Vagina (tissue), 2 donors: Measurements from ENCODE around the gene MPV17.

Experiments
- CTCF ChIP-seq, 3 experiments: fragments of 450-650 bp in 2 of 3; fragments of 200-600 bp in 1 of 3; sonication (generic) in 1 of 3; IDR thresholded peaks; one replicate each; pipeline ENCODE4 v1.5.1; 2017 to 2019; ENCODE audit warnings: antibody characterized with exemption in 3 of 3, mild to moderate bottlenecking in 2 of 3, moderate library complexity in 2 of 3
- POLR2A ChIP-seq, 2 donors: fragments of 450-650 bp; IDR thresholded peaks; one replicate each; pipeline ENCODE4 v1.6.1; 2017; ENCODE audit warnings: antibody characterized with exemption in 2 of 2, mild to moderate bottlenecking in 2 of 2, moderate library complexity in 2 of 2
- POLR2AphosphoS5 ChIP-seq, 2 donors: sonication (generic); formaldehyde crosslinking; IDR thresholded peaks; one replicate each; pipeline ENCODE4 v1.9.0; 2017; ENCODE audit warnings: antibody characterized with exemption in 2 of 2, mild to moderate bottlenecking in 2 of 2, low read depth in 1 of 2; ENCODE audit not compliant: insufficient read depth in 1 of 2

- no peak for TF ChIP-seq CTCF (IDR thresholded peaks at IDR 0.05)
- no peak for TF ChIP-seq POLR2AphosphoS5 (IDR thresholded peaks at IDR 0.05; ENCODE audit: insufficient read depth in 1 of 2, low read depth in 1 of 2)
- TF ChIP-seq POLR2A (IDR thresholded peaks at IDR 0.05): no peak
These were observed 8.2 kb downstream of the MPV17 start for GRCh38 chr2:27314709-27315108.
